H1 (cell line): ENCODE data around the gene RAD54L. TPM values are rescaled to one million over a fixed set of nuclear protein-coding genes. Genes with fewer than 3 reads are reported as not detected.
"Not testable (repeated sequence)": the region's sequence is repeated elsewhere in the genome, so short reads cannot be mapped to it uniquely, and the experiment has no call there.

Experiments used
- CTCF ChIA-PET: fragments of 300-600 bp; sonication (Branson Sonifier 250); formaldehyde crosslinking; loops from one replicate; lab custom pipeline; 2021; ENCODE audit not compliant: partially characterized antibody; lab: Charles Lee
- POLR2A ChIA-PET: fragments of 300-600 bp; sonication (Branson Sonifier 250); formaldehyde crosslinking; loops from one replicate; lab custom pipeline; 2021; ENCODE audit warnings: inconsistent platforms; ENCODE audit not compliant: partially characterized antibody; lab: Charles Lee
- DNase-seq, 2 experiments: peaks; one replicate each; pipeline versions ENCODE4 v3.0.0 to v3.0.0-alpha.2; 2010 to 2022; ENCODE audit warnings: low spot score in 2 of 2, low read depth in 1 of 2, mixed read lengths in 1 of 2
- FAIRE-seq: peaks from 2 replicates; lab custom pipeline; 2011; peaks lifted over from hg19 to GRCh38; lab: Jason Lieb, UNC
- H2AFZ ChIP-seq: 2 replicates; pipeline ENCODE4 v1.8.1; 2012; ENCODE audit warnings: low read length, inconsistent platforms
- H2AK5ac ChIP-seq: 2 replicates; pipeline ENCODE4 v1.6.1; 2013; ENCODE audit warnings: low read depth, low read length
- H2BK120ac ChIP-seq: replicated peaks from 2 replicates; pipeline ENCODE3; 2013; ENCODE audit warnings: low read depth, low read length, inconsistent platforms
- H2BK12ac ChIP-seq: 2 replicates; pipeline ENCODE4 v1.6.1; 2013; ENCODE audit warnings: low read depth, low read length
- H2BK15ac ChIP-seq: 2 replicates; pipeline ENCODE4 v1.6.1; 2013; ENCODE audit warnings: low read length
- H2BK20ac ChIP-seq: 2 replicates; pipeline ENCODE4 v1.6.1; 2013; ENCODE audit warnings: low read length
- H2BK5ac ChIP-seq: 2 replicates; pipeline ENCODE4 v1.6.1; 2013; ENCODE audit warnings: low read depth, low read length
- H3K14ac ChIP-seq: 2 replicates; pipeline ENCODE4 v1.6.1; 2013; ENCODE audit warnings: inconsistent platforms; ENCODE audit not compliant: insufficient read length
- H3K18ac ChIP-seq: 2 replicates; pipeline ENCODE4 v1.6.1; 2013; ENCODE audit warnings: low read length; ENCODE audit errors: extremely low read depth
- H3K23ac ChIP-seq: 2 replicates; pipeline ENCODE4 v1.6.1; 2013; ENCODE audit warnings: inconsistent platforms; ENCODE audit not compliant: insufficient read length
- H3K23me2 ChIP-seq: 2 replicates; pipeline ENCODE4 v1.6.1; 2013; ENCODE audit warnings: low read depth, low read length
- H3K27ac ChIP-seq: 2 replicates; pipeline ENCODE4 v1.6.1; 2011; ENCODE audit warnings: low read depth, low read length, inconsistent platforms
- H3K27me3 ChIP-seq, 4 experiments: replicated peaks in 1 of 4; 1 replicate in 1 of 4; 2 replicates in 3 of 4; pipeline versions ENCODE4 v1.6.1 to v1.8.1; 2011 to 2013; ENCODE audit warnings: low read length in 3 of 4, mild to moderate bottlenecking in 3 of 4, inconsistent platforms in 2 of 4, mixed read lengths in 2 of 4, moderate library complexity in 1 of 4; ENCODE audit not compliant: control insufficient read depth in 3 of 4, insufficient read depth in 3 of 4; ENCODE audit errors: extremely low read depth in 1 of 4
- H3K36me3 ChIP-seq, 4 experiments: 2 replicates each; pipeline versions ENCODE4 v1.6.1 to v1.8.1; 2011 to 2013; ENCODE audit warnings: mild to moderate bottlenecking in 4 of 4, low read length in 3 of 4, moderate library complexity in 2 of 4, control low read depth in 1 of 4, inconsistent platforms in 1 of 4; ENCODE audit not compliant: insufficient read depth in 4 of 4, control insufficient read depth in 2 of 4
- H3K4ac ChIP-seq: replicated peaks from 2 replicates; pipeline ENCODE3; 2013; ENCODE audit warnings: low read length, low read depth, mixed read lengths, inconsistent platforms; ENCODE audit not compliant: insufficient read length
- H3K4me1 ChIP-seq, 4 experiments: replicated peaks in 1 of 4; 1 replicate in 1 of 4; 2 replicates in 3 of 4; pipeline versions ENCODE4 v1.6.1 to v1.8.1; 2011 to 2013; ENCODE audit warnings: low read length in 3 of 4, inconsistent platforms in 2 of 4, mixed read lengths in 1 of 4; ENCODE audit not compliant: insufficient read depth in 4 of 4, control insufficient read depth in 3 of 4
- H3K4me2 ChIP-seq, 2 experiments: 2 replicates each; pipeline versions ENCODE4 v1.6.1 to v1.8.1; 2011 to 2013; ENCODE audit warnings: low read depth in 2 of 2, low read length in 2 of 2, control low read depth in 1 of 2, inconsistent platforms in 1 of 2, mild to moderate bottlenecking in 1 of 2; ENCODE audit not compliant: insufficient read depth in 1 of 2
- H3K4me3 ChIP-seq, 4 experiments: fragments of 200-600, 300-600 bp in 1 of 4; sonication (generic), shearing (Covaris generic), sonication (Bioruptor Twin) in 1 of 4; 2 replicates each; pipeline versions ENCODE4 v1.5.1 to v1.8.1; 2011 to 2016; ENCODE audit warnings: low read length in 4 of 4, low read depth in 3 of 4, control low read depth in 2 of 4, inconsistent platforms in 2 of 4, mild to moderate bottlenecking in 2 of 4, mixed read lengths in 1 of 4, moderate library complexity in 1 of 4; ENCODE audit not compliant: insufficient read depth in 2 of 4; ENCODE audit errors: extremely low read depth in 1 of 4
- H3K56ac ChIP-seq: replicated peaks from 2 replicates; pipeline ENCODE3; 2013; ENCODE audit warnings: low read depth, mild to moderate bottlenecking, mixed read lengths, low read length, inconsistent platforms; ENCODE audit not compliant: insufficient read length
- H3K79me1 ChIP-seq: 2 replicates; pipeline ENCODE4 v1.6.1; 2013; ENCODE audit warnings: low read depth, low read length, control low read depth
- H3K79me2 ChIP-seq, 2 experiments: 2 replicates each; pipeline versions ENCODE4 v1.6.1 to v1.8.1; 2012 to 2013; ENCODE audit warnings: low read length in 2 of 2, mild to moderate bottlenecking in 2 of 2, inconsistent platforms in 1 of 2; ENCODE audit not compliant: insufficient read depth in 2 of 2, control insufficient read depth in 1 of 2
- H3K9ac ChIP-seq, 4 experiments: replicated peaks in 1 of 4; 1 replicate in 1 of 4; 2 replicates in 3 of 4; pipeline versions ENCODE4 v1.6.1 to v1.8.1; 2011 to 2013; ENCODE audit warnings: low read depth in 3 of 4, low read length in 3 of 4, control low read depth in 2 of 4, mild to moderate bottlenecking in 2 of 4, moderate library complexity in 2 of 4, inconsistent platforms in 1 of 4; ENCODE audit errors: extremely low read depth in 1 of 4
- H3K9me3 ChIP-seq, 2 experiments: 2 replicates each; pipeline versions ENCODE4 v1.6.1 to v1.8.1; 2012 to 2013; ENCODE audit warnings: mild to moderate bottlenecking in 2 of 2, moderate library complexity in 2 of 2, control low read depth in 1 of 2, inconsistent platforms in 1 of 2, low read depth in 1 of 2, low read length in 1 of 2, mixed read lengths in 1 of 2; ENCODE audit not compliant: insufficient read depth in 2 of 2
- H4K20me1 ChIP-seq, 2 experiments: replicated peaks in 1 of 2; 2 replicates each; pipeline versions ENCODE3 to v1.8.1; 2011 to 2013; ENCODE audit warnings: inconsistent platforms in 2 of 2, low read length in 2 of 2, mild to moderate bottlenecking in 1 of 2; ENCODE audit not compliant: insufficient read depth in 2 of 2, control insufficient read depth in 1 of 2
- H4K5ac ChIP-seq: 2 replicates; pipeline ENCODE4 v1.6.1; 2013; ENCODE audit warnings: low read length, low read depth, mixed read lengths, inconsistent platforms; ENCODE audit not compliant: insufficient read length
- H4K8ac ChIP-seq: 2 replicates; pipeline ENCODE4 v1.8.0; 2013; ENCODE audit warnings: mild to moderate bottlenecking, moderate library complexity, low read length, inconsistent platforms; ENCODE audit not compliant: insufficient read depth; ENCODE audit errors: extremely low read depth
- H4K91ac ChIP-seq: replicated peaks from 2 replicates; pipeline ENCODE3; 2013; ENCODE audit warnings: low read length, mixed read lengths, inconsistent platforms; ENCODE audit not compliant: insufficient read length
- WGBS, 2 experiments: shearing (Covaris generic) in 1 of 2; methylation state at CpG; one replicate each; pipeline versions ENCODE4 v1.1.6 to v1.1.7; 2013 to 2015; ENCODE audit warnings: low lambda C conversion rate in 2 of 2, mixed read lengths in 2 of 2, inconsistent platforms in 1 of 2, low coverage in 1 of 2, missing lambda C conversion rate in 1 of 2; ENCODE audit not compliant: insufficient replicate concordance in 2 of 2, insufficient coverage in 1 of 2, insufficient read length in 1 of 2; ENCODE audit errors: extremely low coverage in 1 of 2, missing lambda C conversion rate in 1 of 2; 5-methylcytosine and 5-hydroxymethylcytosine counted together
- polyA plus RNA-seq, 7 experiments: library from polyadenylated mRNA; depleted of rRNA in 3 of 7; stranded (reverse) in 5 of 7; unstranded in 2 of 7; fragments of >200 nt in 5 of 7; fragments of 200-250 nt in 2 of 7; gene quantifications; 1 replicate in 5 of 7; 2 replicates in 1 of 7; 4 replicates in 1 of 7; pipeline versions ENCODE4 v1.2.1 to v1.2.3, GENCODE V29; 2011 to 2013; ENCODE audit warnings: missing spikeins in 2 of 7, mixed read lengths in 2 of 7
- total RNA-seq: library from RNA; stranded (reverse); fragmentation: NEBNext Ultra II Directional; extraction: Animal tissue kit (Norgen Biotek cat#: 25700); gene quantifications from 2 replicates; pipeline ENCODE4 v1.2.1, GENCODE V29; 2021

Gene RAD54L
- total and polyA plus RNA-seq, 2 of the 8 experiments (the other 6 are each of a cell fraction or from before 2014, with no cell fraction given): 43.5 to 50.3 TPM

DNA sequence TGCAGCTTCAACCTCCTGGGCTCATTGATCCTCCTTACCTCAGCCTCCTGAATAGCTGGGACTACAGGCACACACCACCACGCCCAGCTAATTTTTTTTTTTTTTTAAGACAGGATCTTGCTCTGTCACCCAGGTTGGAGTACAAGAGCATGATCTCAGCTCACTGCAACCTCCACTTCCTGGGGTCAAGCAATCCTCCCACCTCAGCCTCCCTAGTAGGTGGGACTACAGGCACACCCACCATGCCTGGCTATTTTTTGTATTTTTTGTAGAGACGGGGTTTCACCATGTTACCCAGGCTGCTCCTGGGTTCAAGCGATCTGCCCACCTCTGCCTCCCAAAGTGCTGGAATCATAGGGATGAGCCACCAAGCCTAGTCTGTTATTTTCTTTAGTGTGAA, 3.7 kb upstream of the RAD54L start:
- H4K20me1 ChIP-seq, H3K9me3 ChIP-seq, H2BK120ac ChIP-seq, H3K36me3 ChIP-seq, H3K4me2 ChIP-seq, H3K27me3 ChIP-seq, H2BK15ac ChIP-seq, H3K23me2 ChIP-seq, H2AFZ ChIP-seq, H3K23ac ChIP-seq, H2AK5ac ChIP-seq, H2BK5ac ChIP-seq, H3K56ac ChIP-seq, H3K79me2 ChIP-seq, H3K18ac ChIP-seq, H3K4me3 ChIP-seq, H3K9ac ChIP-seq, H3K4ac ChIP-seq, FAIRE-seq, H2BK20ac ChIP-seq, DNase-seq, H3K79me1 ChIP-seq, H4K5ac ChIP-seq, H2BK12ac ChIP-seq, H4K8ac ChIP-seq, H4K91ac ChIP-seq, H3K27ac ChIP-seq, H3K14ac ChIP-seq: not testable (repeated sequence)
- ChIA-PET POLR2A (interaction anchor here (1.6 kb wide), 1 partner anchor 17 kb away, joined by 6 read pairs; no protein-coding TSS in a partner anchor), CTCF (interaction anchor here (2.1 to 4.6 kb wide), 2 partner anchors 20 to 104 kb away, joined by 9 to 55 read pairs; no protein-coding TSS in a partner anchor)
- WGBS, 2 experiments: 89% methylated on average over 3 of the region's 3 CpGs; no CpG with 5 or more reads in 1 of the 2 experiments
- H3K4me1 ChIP-seq: peaks cover 4 to 11% (median 5%) of the 10 kb centered on the region in 4 experiments; a peak in 5 of 7 replicates
